NCI-H526 treated with DMSO at 0.1 percent for 48 hours (cell line): ENCODE measurements around the gene DENND5B.
A peak's percentile ranks its signal among the peaks of the same experiment; 100 is the strongest.
"Not testable (repeated sequence)": the region's sequence is repeated elsewhere in the genome, so short reads cannot be mapped to it uniquely, and the experiment has no call there.

ENCODE experiments used
- DNase-seq: peaks from one replicate; lab custom pipeline; 2025; lab: John Stamatoyannopoulos, UW

Gene DENND5B

DNA sequence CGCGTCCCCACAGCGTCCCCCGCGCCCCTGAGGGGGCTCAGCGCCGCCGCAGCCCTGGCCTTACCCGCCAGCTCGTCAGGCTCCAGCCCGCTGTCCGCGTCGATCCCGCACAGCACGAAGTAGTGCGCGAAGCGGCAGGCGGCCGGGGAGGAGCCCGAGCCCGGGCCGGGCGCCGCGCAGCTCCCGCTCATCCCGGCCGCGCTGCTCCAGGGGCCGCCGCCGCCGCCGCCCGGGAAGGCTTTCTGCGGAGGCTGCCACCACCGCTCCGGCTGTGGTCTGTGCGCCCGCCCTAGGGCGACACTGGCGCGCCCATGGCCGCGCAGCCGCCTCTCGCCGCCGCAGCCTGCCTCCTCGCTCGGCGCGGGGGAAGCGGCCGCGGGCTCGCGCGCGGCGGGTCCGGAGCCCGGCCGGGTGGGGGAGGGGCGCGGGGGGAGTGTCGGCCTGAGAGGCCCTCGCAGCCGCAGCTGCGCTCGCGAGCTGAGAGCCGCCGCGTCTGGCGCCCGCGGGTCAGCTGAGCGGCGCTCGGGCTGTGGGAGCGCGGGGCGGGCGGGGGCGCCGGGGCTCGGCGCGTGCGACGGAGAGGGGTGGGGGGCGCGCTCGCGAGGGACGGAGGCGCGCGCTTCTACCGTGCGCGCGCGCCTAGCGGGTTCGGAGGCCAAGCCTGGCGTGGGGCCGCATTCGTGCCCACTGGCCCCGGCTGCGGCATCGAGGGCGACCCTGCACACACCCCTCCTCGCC is at the start of gene DENND5B:
TSS of gene DENND5B (minus strand) at position 495 of the 738 bp plus-strand sequence. CDS start at position 191, 304 bp downstream.
- peak; percentile 65 for DNase-seq

- DNase-seq = no peak
These were observed 43.7 kb upstream of the DENND5B start for GRCh38 chr12:31634620-31635019.

DNA sequence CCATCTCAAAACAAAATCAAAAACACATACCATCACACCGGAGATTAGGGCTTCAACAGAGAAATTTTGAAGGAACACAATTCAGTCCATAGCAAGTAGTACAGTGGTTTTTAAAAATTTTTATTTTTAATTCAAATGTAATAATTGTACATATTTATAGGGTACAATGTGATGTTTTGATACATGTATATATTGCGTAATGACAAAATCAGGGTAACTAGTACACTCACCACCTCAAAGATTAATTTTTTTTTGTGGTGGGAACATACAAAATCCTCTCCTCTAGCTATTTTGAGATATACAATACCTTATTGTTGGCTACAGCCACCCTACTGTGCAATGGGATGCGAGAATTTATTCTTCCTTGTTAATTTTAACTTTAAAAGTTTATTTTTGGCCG is 42.5 kb upstream of the DENND5B start:
- DNase-seq = no peak

DNA sequence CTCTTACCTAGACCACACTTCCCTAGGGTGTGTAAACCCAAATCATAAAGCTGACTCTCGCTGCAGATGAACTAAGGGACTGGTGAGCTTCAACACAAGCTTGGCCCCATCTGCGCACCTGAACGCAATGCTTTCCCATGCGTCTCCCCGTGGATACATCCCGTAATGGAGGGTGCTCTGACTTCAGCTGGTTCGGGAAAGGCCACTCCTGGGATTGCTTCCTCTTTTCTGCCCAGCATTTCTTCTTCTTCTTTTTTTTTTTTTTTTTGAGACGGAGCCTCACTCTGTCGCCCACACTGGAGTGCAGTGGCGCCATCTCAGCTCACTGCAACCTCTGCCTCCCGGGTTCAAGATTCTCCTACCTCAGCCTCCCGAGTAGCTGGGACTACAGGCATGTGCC is 40.9 kb upstream of the DENND5B start:
- no peak for DNase-seq

DNA sequence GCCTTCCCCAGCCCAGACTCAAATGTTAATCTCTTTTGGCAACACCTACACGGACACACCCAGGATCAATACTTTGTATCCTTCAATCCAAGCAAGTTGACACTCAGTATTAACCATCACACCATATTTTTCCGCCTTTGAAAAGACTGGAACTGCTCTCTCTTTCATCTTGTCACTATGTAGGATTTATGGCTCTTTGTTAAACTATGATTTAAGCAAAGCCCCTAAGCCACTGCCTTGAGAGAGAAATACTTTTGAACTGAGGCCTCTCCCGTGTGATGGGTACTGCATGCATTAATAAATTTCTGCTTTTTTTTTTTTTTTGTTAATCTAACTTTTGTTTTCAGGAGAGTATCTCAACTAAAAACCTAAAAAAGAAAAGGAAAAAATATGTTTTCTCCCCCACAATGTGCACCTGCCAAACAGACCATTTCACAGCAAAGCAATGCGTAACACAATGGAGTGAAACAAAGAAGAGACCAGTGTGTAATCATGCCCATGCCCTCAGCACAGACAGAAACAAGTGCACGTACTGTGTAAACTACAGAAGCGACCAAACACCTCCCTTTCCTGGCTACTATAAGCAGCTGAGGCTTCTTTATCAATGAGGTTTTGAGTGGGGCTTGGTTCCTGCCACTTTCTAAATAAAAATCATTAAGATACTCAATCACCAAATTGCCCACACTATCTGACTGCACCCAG is 40.2 kb upstream of the DENND5B start:
- DNase-seq = no peak

DNA sequence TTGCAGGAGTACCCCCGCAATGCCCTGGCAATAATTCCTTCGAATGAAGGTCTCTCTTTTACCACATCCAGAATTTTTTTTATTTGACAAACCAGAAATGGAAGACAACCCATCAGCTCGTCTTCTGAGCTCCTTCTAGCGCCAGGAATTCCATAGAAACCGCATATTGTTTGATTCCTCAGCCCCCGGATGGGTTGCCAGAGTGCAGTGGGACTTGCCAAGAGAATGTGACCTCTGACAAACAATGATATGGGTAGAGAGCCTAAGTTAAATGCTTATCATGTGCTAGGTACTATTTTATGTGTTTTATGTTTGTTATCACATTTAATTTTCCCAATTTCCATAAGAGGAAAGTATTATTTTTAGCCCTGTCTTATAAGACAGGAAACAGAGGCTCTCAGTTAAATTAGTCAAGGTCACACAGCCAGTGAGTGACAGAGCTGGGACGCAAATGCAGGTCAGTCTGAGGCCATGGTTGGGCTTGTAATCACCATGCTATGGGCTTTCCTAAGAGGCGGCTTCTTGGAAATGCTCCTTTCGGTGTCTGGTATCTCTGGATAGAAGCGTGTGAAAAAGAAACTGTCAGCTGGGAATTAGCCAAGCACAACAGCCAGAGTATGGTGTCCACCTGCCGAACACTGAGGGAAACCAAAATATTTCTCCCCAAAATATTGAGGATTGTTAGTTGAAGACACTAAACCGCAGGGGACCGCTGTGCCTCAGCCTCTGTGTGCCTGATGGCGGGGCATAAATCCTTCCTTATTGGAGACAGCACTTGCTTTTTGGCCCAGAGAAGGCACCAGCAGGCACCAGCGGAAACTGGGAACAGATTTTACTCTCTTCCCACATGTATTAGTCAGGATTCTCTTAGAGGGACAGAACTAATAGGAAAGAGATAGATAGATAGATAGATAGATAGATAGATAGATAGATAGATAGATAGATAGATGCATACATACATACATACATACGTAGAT is 39.1 kb upstream of the DENND5B start:
- DNase-seq = no peak

DNA sequence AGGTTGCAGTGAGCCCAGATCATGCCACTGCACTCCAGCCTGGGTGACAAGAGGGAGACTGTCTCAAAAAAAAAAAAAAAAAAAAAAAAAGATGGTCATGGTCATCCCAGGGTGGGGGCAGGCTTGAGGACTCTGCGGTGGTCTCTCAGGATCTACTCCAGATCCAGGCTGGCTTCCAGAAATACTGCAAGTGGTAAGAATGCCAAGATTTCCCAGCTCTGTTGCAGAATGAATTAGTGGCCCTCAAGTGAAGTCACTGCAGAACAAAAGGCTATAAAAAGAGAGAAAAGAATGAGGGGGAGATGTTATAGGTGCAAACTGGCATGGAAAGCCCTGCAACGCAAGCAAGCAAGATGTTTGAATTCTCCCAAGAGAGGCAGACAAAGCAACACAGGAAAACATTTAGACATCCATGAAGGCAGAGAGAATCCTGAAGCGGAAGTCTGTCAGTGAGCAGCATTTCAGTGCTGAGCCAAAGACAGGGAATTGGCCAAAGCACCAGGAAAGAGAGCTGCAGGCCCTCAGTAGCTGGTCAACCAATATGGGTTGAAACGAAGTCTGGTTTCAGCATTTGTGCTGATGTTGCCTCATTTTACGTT is 36.6 kb upstream of the DENND5B start:
- no peak for DNase-seq

GRCh38 chr12:31626270-31626995 is 35.5 kb upstream of the DENND5B start:
- DNase-seq = no peak

DNA sequence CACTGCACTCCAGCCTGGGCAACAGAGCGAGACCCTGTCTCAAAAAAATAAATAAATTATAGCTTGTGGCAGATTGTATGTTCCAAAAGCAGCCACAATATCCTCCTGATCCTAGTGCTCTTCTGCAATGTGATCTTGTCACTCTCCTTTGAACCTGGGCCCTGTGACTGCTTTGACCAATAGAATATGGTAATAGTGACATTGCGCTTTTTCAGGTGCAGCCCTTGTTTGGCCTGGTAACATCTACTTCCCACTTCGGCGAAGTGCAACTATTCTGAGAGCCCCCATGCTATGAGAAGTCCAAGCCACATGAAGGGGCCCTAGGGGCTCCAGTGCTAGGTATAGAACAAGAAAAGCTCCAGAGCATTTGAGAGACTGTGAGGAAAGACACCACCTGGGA is 31.1 kb upstream of the DENND5B start:
- DNase-seq = no peak

GRCh38 chr12:31620311-31620710 is 29.4 kb upstream of the DENND5B start:
- DNase-seq = no peak

DNA sequence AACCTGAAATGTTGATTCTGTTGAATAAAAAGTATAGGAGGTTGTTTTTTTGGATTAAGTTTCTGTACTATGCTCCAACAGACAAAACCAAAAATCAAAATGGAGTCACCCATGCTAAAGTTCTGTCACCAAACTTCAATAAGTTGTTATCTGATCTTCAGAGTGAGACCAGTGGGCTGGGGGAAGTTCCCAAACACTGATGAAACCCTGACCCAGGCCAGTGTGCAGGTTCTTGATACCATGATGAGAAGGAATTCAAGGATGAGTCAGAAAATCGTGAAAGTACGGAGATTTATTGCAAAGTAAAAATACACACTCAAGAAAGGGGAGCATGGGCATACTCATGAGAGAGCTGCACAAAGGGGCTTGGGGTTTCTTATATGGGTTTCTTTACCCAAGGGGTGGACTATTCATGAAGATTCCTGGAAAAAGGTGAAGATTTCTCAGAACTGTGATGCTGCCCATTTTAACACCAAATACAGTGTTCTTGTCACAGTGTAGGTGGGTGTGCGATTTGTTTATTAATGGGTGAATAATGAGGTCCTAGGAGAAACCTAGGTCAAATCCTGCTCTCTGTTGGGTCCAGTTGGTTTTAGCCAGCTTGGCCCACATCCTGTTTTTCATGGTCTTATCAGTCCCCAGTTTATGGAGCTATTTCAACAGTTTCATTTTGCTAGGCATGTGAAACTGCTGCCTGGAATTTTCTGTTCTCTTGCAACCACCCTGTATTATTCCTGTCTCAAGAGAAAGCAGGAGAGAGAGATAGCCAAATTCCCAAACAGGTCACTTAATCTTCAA is 27.5 kb upstream of the DENND5B start:
- DNase-seq = no peak

DNA sequence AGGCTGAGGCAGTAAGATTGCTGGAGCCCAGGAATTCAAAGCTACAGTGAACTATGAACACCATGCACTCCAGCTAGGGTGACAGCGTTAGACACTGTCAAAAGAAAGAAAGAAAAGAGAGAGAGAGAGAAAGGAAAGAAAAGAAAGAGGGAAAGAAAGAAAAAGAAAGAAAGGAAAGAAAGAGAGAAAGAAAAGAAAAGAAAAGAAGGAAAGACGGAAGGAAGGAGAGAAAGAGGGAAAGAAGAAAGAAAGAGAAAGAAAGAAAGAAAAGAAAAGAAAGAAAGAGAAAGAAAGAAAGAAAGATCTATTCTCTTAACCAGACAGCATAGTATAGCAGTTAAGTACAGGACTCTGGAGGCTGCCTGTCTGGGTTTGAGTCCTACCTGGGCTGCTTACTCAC is 21.9 kb upstream of the DENND5B start:
- DNase-seq = no peak

DNA sequence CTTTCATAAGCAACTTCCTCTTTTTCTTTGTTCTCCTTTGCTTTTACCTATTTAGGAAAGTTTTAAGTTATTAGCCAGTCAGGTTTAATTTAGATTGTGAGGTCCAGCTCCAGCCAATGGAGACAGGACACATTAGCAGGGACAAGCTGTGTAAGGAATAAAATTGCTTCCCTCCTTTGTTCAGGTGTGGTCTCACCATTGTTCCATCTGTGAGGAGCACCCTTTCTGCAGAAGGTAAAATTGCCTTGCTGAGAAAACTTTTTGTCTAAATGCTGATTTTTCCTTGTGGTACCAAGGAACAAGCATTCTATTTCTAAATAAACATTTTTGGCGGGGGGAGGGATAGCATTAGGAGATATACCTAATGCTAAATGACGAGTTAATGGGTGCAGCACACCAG is 17.4 kb upstream of the DENND5B start:
- not testable (repeated sequence) for DNase-seq

- no peak for DNase-seq
These were observed 14.6 kb upstream of the DENND5B start for GRCh38 chr12:31605531-31605930.

DNA sequence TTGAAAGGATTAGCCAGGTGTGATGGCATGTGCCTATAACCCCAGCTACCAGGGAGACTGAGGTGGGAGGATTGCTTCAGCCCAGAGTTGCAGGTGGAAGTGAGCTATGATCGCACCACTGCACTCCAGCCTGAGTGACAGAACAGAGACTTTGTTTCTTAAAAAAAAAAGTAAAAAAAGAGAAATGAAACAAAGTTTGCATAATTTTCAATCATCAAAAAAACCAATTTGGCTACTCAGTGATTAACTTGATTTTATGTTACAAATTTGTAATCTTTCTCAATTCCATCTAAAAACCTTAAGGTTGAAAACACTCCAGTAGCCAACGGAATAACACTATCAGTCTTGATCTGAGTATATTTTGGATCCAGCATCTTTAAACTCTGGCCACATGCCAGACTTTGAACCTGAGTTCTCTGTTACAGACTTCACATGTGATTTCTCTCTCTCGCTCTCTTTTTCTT is 12.6 kb upstream of the DENND5B start:
- DNase-seq = no peak

GRCh38 chr12:31600750-31601149 is 9.8 kb upstream of the DENND5B start:
- DNase-seq = no peak

- no peak for DNase-seq
These were observed 9.3 kb upstream of the DENND5B start for GRCh38 chr12:31600252-31600651.

DNA sequence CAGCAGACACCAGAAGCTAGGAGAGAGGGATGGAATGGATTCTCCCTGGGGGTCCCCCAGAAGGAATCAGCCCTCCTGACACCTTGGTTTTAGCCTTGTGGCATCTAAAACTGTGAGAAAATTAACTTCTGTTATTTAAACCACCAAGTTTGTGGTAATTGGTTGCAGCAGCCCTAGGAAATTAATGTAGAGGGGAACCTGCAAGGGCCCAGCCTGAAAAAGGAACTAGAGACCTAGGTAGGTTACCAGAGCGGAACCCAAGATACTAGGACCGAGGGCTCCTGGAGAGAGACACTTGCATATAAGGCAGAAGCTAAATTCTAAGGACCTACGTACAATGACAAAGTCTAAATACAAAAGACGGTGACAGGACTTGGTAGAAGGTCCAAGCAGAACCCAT is 8.1 kb upstream of the DENND5B start:
- DNase-seq = no peak

DNA sequence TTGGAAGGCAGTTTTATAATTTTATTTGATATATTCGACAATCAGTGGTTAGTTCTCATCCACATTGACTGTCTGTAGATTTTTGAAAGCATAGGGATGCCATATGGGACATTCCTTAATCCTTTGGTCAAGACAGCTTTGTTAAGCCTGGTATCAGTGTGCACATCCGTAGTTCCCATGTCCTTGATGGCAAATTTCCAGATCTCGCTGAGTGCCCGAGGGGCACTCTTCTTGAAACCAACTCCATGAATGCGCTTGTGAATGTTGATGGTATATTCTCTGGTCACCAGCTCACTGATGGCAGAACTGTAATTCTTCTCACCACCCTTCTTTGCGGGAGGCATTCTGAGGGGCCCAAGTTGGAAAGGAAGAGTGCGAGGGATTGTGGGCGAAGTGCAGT is 6.1 kb upstream of the DENND5B start:
- no peak for DNase-seq

GRCh38 chr12:31594681-31595080 is 3.7 kb upstream of the DENND5B start:
- no peak for DNase-seq
